Activated naive CD4-positive, alpha-beta T cell treated with anti-CD3 and anti-CD28 coated beads, Interleukin-2, amount 10 ng/mL, durations not matched to agents 7 days and 5 days (primary cell): Measurements from ENCODE around the gene F5.
"Not testable (repeated sequence)": the region's sequence is repeated elsewhere in the genome, so short reads cannot be mapped to it uniquely, and the experiment has no call there.

Source experiments
- CTCF ChIA-PET: fragments of 350-600 bp; sonication (Branson Sonifier 250); formaldehyde crosslinking; loops from one replicate; lab custom pipeline; 2021; ENCODE audit warnings: antibody characterized with exemption; lab: Charles Lee
- DNase-seq: peaks from one replicate; pipeline ENCODE4 v3.0.0-alpha.2; 2020
- H3K27ac Mint-ChIP-seq: one replicate; pipeline ENCODE4 v1.8.0; 2021; ENCODE audit warnings: mild to moderate bottlenecking, moderate library complexity, mixed read lengths
- H3K27me3 Mint-ChIP-seq: one replicate; pipeline ENCODE4 v1.8.0; 2021; ENCODE audit warnings: mild to moderate bottlenecking, mixed read lengths
- H3K36me3 Mint-ChIP-seq: one replicate; pipeline ENCODE4 v1.8.0; 2021; ENCODE audit warnings: mixed read lengths
- H3K4me1 Mint-ChIP-seq: one replicate; pipeline ENCODE4 v1.8.0; 2021; ENCODE audit warnings: mixed read lengths
- H3K4me3 Mint-ChIP-seq: one replicate; pipeline ENCODE4 v1.8.0; 2021; ENCODE audit warnings: mild to moderate bottlenecking, moderate library complexity, mixed read lengths
- H3K9me3 Mint-ChIP-seq: one replicate; pipeline ENCODE4 v1.8.0; 2021; ENCODE audit warnings: mixed read lengths

Gene F5

DNA sequence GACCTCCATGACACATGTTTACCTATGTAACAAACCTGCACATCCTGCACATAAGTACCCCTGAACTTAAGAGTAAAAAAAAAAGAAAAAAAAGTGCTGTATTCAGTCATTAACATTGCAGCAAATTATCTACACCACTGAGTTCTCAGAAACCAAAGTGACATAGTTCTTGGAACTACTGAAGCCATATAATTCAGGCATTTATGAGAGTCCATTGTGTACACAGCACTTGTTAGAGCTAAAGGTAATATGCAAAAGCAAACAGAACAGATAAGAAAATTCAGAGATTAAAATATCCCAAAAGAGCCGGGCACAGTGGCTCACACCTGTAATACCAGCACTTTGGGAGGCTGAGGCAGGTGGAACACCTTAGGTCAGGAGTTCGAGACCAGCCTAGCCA, 38.0 kb downstream of the F5 start:
- no peak for DNase-seq
- H3K36me3 Mint-ChIP-seq: peaks cover 8% of the 10 kb centered on the region
- CTCF ChIA-PET: interaction anchor here (0.9 to 3.6 kb wide), 5 partner anchors 12 to 164 kb away, joined by 3 to 24 read pairs (median 4); partner anchors contain the start of gene F5
- no peaks in the 10 kb centered on the region for H3K27me3 Mint-ChIP-seq
- no peaks in the 10 kb centered on the region for H3K4me1 Mint-ChIP-seq
- H3K4me3 Mint-ChIP-seq: no peak overlapping the region
- no peak overlapping the region for H3K27ac Mint-ChIP-seq
- H3K9me3 Mint-ChIP-seq: no peaks in the 10 kb centered on the region

DNA sequence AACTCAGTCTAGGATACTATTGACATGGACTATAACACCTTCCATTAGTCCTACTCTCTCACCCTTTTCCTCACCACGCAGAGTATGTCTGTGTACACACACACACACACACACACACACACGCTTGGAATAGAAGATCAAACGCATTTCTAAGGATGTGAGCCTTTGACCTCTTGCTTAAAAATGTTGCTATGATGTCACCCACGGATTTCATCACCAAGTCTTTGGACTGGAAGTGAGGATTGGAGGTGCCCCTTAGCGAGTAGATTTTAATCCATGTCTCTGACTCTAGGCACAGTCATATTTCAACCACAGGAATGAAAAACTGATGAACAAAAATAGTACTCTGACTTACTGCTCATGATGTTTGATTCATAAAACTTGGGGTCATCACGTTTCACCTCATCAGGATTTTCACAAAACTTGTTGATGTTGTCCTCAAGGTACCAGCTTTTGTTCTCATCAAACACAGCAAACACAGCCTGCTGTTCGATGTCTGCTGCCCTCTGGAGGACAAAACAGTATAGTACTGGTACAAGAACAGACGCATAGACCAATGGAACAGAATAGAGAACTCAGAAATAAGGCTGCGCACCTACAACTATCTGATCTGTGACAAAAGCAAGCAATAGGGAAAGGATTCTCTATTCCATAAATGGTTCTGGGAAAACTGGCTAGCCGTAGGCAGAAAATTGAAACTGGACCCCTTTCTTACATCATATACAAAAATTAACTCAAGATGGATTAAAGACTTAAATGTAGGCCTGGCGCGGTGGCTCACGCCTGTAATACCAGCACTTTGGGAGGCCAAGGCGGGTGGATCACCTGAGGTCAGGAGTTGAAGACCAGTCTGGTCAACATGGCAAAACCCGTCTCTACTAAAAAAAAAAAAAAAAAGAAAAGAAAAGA, 39.9 kb downstream of the F5 start:
- H3K36me3 Mint-ChIP-seq: peaks cover 6% of the 10 kb centered on the region
- CTCF ChIA-PET: interaction anchor here (0.6 to 3.6 kb wide), 29 partner anchors 9 to 1203 kb away, joined by 3 to 24 read pairs (median 4); partner anchors contain the start of genes BLZF1, CCDC181 and NME7
- peak; percentile 68 for DNase-seq
- H3K9me3 Mint-ChIP-seq: no peaks in the 10 kb centered on the region
- H3K27me3 Mint-ChIP-seq: no peaks in the 10 kb centered on the region
- H3K4me1 Mint-ChIP-seq: no peaks in the 10 kb centered on the region
- no peak overlapping the region for H3K4me3 Mint-ChIP-seq
- H3K27ac Mint-ChIP-seq: no peak overlapping the region

DNA sequence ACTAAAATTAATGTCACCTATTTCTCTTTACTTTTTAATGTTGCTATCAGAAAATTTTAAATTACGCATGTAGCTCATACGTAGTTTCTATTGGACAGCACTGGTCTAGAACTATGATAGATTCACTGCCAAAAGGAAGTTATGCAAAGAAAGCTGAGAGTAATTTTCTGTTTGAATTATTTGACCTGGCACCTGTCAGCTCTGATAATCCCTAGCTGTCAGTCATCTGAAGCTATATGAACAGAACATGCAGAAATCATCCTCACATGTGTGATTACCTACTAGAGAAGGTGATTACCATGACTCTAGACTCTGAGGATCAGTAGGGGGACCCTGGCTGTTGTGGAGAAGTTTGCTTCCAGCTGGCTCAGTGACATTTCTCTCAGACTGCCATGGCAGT, 40.8 kb downstream of the F5 start:
- DNase-seq: no peak
- CTCF ChIA-PET: interaction anchor here (0.8 to 3.6 kb wide), 16 partner anchors 10 to 1203 kb away, joined by 3 to 24 read pairs (median 4); no protein-coding TSS in a partner anchor
- H3K36me3 Mint-ChIP-seq: peaks cover 6% of the 10 kb centered on the region
- H3K27me3 Mint-ChIP-seq: no peaks in the 10 kb centered on the region
- no peak overlapping the region for H3K4me3 Mint-ChIP-seq
- no peak overlapping the region for H3K27ac Mint-ChIP-seq
- no peaks in the 10 kb centered on the region for H3K9me3 Mint-ChIP-seq
- no peaks in the 10 kb centered on the region for H3K4me1 Mint-ChIP-seq

DNA sequence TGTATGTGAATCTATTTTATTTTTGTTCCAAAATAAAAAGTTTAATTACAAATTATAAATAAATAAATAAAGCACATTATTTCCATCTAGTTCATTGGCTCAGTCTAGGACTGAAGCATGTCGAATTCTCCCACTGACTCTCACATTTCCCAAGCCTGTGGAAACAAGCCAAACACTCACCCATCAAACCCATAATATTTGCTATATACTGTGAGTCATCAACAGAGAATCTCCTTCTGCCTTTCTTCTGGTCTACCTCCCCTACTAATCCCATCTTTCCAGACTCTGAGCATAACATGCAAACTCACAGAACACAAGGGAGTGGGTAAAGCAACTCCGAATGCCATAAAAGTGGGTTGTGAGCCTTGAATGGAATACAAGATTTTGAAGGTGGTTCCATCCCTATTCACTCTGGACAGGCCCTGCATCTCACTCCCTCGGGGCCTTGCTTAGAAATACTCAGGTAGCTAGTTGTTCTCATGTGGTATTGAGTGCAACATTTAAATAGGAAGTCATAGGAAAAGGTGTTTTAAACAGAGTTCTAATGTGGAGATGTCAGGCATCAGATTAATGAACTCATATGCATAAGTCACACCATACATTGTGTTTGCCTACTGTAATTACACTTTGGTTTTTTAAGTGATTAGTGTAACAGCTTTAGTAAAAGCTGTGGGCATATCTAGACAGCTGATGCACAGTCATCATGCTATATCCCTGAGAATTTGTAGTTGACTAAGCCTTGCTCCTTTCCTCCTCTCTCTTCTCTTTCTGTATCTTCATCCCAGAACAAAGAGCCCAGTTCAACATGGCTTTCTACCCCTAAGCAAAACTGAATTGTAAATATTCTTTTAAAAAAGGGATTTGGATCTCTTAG, 47.0 kb downstream of the F5 start:
- Mint-ChIP-seq H3K27ac (no peak overlapping the region), H3K27me3 (no peaks in the 10 kb centered on the region), H3K9me3 (no peaks in the 10 kb centered on the region), H3K4me1 (no peaks in the 10 kb centered on the region), H3K36me3 (peaks cover 2% of the 10 kb centered on the region), H3K4me3 (no peak overlapping the region)
- CTCF ChIA-PET: no interaction called here
- no peak for DNase-seq

DNA sequence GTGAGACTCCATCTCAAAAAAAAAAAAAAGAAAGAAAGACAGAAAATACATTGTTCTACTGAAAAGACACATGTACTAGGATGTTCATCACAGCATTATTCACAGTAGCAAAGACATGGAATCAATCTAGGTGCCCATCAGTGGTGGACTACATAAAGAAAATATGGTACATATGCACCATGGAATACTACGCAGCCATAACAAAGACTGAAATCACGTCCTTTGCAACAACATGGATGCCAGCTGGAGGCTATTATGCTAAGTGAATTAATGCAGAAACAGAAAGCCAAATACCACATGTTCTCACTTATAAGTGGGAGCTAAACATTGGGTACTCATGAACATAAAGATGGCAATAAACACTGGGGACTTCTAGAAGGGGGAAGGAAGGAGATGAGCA, 51.6 kb downstream of the F5 start:
- DNase-seq: no peak
- CTCF ChIA-PET: interaction anchor here (2.2 kb wide), 1 partner anchor 11 kb away, joined by 6 read pairs; no protein-coding TSS in a partner anchor
- Mint-ChIP-seq H3K27me3 (no peaks in the 10 kb centered on the region), H3K36me3 (peaks cover 2% of the 10 kb centered on the region), H3K4me1 (peaks cover 1% of the 10 kb centered on the region), H3K27ac (no peak overlapping the region), H3K4me3 (no peak overlapping the region), H3K9me3 (no peaks in the 10 kb centered on the region)

DNA sequence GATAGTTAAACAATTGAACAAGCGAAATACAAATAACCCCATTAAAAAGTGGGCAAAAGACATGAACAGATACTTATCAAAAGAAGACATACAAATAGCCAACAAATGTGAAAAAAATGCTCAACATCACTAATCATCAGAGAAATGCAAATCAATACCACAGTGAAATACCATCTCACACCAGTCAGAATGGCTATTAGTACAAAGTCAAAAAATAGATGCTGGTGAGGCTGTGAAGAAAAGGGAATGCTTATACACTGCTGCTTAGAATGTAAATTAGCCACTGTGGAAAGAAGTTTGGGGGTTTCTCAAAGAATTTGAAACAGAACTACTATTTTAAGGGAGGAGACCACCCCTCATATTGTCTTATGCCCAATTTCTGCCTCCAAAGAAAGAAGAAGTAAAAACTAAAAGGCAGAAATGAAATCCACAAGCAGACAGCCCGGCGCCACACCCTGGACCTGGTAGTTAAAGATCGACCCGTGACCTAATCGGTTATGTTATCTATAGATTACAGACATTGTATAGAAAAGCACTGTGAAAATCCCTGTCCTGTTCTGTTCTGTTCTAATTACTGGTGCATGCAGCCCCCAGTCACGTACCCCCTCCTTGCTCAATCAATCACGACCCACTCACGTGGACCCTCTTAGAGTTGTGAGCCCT, 52.6 kb downstream of the F5 start:
- not testable (repeated sequence) for H3K4me3 Mint-ChIP-seq, DNase-seq, H3K27ac Mint-ChIP-seq, H3K9me3 Mint-ChIP-seq, H3K27me3 Mint-ChIP-seq, H3K36me3 Mint-ChIP-seq
- peaks cover 11% of the 10 kb centered on the region for H3K4me1 Mint-ChIP-seq
- CTCF ChIA-PET: interaction anchor here (2.2 kb wide), 1 partner anchor 12 kb away, joined by 6 read pairs; no protein-coding TSS in a partner anchor

DNA sequence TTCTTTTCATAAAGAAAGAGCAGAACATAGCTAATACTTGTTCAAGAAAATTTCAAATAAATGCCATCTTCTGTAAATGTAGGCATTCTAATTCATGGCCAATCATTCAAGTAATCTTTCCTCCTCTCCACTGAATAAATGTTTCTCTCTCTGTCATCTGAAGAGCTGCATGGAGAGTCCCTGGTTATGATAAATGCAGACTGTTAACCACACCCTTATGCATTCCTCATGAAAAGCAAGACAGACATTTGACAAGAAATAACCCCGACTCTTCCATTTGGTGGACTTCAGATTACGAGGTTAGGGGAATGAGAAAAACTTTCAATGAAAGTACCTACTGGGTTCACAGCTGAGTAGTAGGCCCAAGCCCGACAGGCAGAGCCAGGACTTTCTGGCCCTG, 55.8 kb downstream of the F5 start:
- no peak overlapping the region for H3K27ac Mint-ChIP-seq

DNA sequence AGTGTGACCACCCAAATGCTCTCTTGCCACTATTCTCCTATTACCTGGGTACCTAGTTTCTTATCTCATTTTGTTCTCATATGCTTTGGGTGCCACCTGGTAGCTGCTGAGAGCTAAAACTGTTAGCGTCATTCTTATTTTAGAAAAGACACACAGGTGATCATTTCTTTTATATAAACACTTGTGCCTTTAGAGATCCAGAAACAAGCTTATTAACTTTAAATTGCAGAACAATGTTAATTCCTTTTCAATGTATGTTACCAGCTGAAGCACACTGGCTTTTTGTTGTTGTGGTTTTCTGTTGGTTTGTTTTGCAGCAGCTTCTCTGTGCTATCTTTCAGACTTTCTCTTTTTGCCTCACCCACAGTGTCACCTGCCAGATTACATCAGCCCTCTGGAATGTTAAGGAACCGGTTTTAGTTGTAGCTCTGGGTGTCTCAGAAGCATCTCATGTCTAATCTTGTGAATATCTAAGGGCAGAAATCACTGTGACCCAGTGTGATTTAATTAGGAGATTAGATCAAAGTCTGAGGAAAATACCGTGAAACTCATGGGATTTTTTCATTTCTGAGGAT, 57.1 kb downstream of the F5 start:
- CTCF ChIA-PET: interaction anchor here (0.5 to 1.2 kb wide), 5 partner anchors 14 to 1181 kb away, joined by 3 to 4 read pairs (median 3); no protein-coding TSS in a partner anchor
- no peaks in the 10 kb centered on the region for H3K27me3 Mint-ChIP-seq
- peak overlapping the region; percentile 77 for H3K27ac Mint-ChIP-seq
- H3K9me3 Mint-ChIP-seq: no peaks in the 10 kb centered on the region
- DNase-seq: no peak
- peaks cover 2% of the 10 kb centered on the region for H3K36me3 Mint-ChIP-seq
- peak overlapping the region; percentile 47 for H3K4me3 Mint-ChIP-seq
- H3K4me1 Mint-ChIP-seq: peaks cover 22% of the 10 kb centered on the region

More for the DNA sequence above, 55.8 kb downstream of the F5 start:
- Mint-ChIP-seq H3K9me3 (no peaks in the 10 kb centered on the region), H3K4me1 (peaks cover 22% of the 10 kb centered on the region), H3K4me3 (no peak overlapping the region), H3K27me3 (no peaks in the 10 kb centered on the region), H3K36me3 (peaks cover 2% of the 10 kb centered on the region)
- CTCF ChIA-PET: interaction anchor here (2.1 kb wide), 1 partner anchor 16 kb away, joined by 10 read pairs; no protein-coding TSS in a partner anchor
- DNase-seq: no peak

DNA sequence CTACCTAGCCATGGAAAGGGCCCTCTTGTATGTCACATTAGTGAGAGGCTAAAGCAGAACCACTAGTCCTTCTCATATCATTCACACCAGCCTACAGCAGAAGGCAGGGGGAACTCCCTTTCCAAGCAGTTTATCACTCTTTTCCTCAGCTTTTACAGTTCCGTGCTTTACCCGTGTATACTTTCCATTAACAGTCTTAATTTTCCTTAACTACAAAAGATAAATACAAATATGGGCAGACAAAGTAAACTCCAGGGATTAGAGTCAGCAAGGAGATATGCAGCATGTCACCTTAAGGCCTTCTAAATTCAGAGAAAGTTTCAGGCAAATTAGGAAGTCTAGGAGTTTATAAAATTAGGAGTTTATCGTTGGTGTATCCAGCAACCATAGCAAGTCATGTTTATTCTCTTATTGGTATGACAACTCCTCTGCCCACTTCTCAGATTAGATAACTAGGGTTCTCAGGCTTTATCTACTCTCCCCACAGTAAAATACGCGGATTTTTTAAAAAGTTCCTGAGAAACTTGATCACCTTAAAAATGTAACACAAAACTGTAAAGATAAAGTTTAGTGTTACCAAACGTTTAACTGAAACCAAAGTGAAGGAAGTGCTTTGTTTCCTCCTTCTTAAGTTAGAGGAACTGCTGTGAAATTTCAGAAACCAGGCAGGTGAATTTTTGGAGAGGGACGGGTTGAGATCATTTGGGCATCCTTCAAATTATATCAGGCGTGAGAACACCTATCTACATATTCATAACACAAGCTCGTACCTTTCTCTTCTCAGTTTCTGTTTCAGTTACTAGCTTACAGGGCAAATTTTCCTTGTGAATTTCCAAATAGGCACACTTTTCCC, 57.8 kb downstream of the F5 start:
- Mint-ChIP-seq H3K27ac (peak overlapping the region; percentile 77), H3K36me3 (peaks cover 5% of the 10 kb centered on the region), H3K4me1 (peaks cover 22% of the 10 kb centered on the region), H3K9me3 (no peaks in the 10 kb centered on the region), H3K4me3 (peak overlapping the region; percentile 47), H3K27me3 (no peaks in the 10 kb centered on the region)
- DNase-seq: no peak
- CTCF ChIA-PET: interaction anchor here (0.9 to 1.2 kb wide), 4 partner anchors 14 to 1180 kb away, joined by 3 to 4 read pairs (median 4); no protein-coding TSS in a partner anchor

DNA sequence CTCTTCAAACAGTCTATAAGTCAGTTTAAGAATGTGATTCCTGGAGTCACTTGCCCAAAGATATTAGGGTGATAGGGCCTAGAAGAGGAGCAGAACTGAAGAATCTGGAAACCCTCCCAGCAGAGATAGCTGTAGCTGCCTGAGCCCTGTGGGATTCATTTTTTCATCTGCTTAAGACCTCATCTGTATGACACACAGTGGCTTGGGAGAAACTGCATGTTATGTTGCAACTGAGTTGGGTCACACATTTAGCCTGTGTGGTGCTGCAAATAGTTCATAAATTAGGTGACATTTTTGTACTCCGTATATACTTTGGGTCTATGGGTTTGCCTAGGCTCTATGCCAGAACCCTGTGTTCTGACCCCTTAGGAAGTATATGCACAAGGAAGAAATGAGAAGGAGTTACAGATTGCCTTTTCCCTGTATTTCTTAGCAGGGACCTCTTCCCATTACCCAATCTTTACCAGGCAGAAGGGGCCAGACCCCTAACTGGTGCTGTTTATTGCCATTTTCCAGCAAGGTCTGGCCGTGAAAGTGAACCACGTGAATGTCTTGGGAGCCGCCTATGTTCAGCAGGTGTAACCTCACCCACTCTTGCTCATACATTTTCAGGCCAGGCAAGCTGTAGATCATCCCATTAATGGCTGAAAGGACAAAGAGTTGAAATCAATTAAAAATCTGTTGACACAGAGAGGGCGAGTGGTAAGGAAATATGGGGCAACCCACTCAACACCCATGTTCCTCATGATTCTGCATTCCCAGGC, 58.6 kb downstream of the F5 start:
- CTCF ChIA-PET: interaction anchor here (1.2 kb wide), 1 partner anchor 184 kb away, joined by 4 read pairs; no protein-coding TSS in a partner anchor
- H3K36me3 Mint-ChIP-seq: peaks cover 5% of the 10 kb centered on the region
- H3K9me3 Mint-ChIP-seq: no peaks in the 10 kb centered on the region
- H3K4me1 Mint-ChIP-seq: peaks cover 22% of the 10 kb centered on the region
- DNase-seq: no peak
- H3K27ac Mint-ChIP-seq: no peak overlapping the region
- no peak overlapping the region for H3K4me3 Mint-ChIP-seq
- H3K27me3 Mint-ChIP-seq: no peaks in the 10 kb centered on the region

DNA sequence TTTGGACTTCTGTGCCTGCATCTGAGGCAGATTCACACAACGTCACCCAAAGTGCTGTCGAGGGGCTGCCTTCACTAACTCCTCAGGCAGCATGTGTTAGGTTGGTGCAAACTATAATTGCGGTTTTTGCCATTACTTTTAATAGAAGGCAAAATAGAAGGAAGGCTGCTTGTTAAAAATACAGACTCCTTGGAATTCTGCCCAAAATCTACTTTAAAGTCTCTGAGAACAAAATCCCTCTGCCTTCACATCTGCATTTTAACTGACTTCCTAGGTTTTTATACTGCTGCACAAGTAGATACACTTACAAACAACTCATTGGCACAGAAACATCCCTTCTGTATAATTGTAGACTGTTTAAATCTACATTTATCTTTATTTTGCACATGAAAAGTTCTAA, 59.3 kb downstream of the F5 start:
- Mint-ChIP-seq H3K4me1 (peaks cover 22% of the 10 kb centered on the region), H3K36me3 (peaks cover 5% of the 10 kb centered on the region), H3K9me3 (no peaks in the 10 kb centered on the region), H3K27me3 (no peaks in the 10 kb centered on the region), H3K4me3 (no peak overlapping the region), H3K27ac (no peak overlapping the region)
- CTCF ChIA-PET: no interaction called here
- DNase-seq: no peak
